Measurements from ENCODE around the gene ROR1. TPM values are rescaled to one million over a fixed set of nuclear protein-coding genes. Genes with fewer than 3 reads are reported as not detected.

ROR1 gene
- total RNA-seq, 1 donor from 2014 or later = 81.4 TPM

DNA sequence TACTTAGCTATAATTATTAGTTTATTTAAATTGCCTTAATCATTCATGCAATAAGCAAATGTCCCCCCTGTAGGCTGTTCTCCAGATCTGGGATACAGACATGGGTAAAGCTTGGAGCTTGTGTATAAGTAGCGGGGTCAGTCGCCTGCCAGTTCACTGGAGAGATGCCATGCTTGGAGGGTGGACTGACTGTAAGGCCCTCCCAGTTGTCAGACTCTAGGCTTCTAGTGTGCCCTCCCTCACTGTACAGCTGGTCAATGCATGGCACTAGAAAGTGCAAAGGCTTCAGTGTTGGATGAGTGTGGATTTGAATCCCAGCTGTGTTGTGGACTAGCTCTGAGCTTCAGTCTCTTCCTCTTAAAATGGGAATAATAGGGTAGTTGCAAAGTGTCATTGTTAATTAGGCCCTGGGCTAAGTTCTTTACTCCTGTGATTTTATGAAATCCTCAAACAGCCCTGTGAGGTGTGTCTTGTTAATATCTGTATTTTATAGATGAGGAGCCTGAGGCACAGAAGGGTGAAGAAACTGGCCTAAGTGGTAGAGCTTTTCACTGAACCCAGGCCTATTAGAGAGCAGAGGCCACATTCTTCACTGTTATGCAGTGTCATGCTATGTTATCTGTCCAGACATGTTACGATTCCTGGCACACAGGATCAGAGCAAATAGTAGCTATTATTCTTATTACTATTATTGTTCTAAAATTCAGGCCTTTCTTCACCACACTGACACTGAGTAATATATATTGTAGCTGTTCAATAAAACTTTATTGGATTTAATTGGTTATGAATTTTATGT is 85.9 kb downstream of the ROR1 start:
- H3K9me3 Mint-ChIP-seq = peaks cover 18% of the 10 kb centered on the region
- peaks cover 39% of the 10 kb centered on the region for H3K4me1 Mint-ChIP-seq
- DNase-seq (ENCODE audit: low spot score in 2 of 2, unreplicated experiment in 2 of 2) = no peak
- no peak overlapping the region for H3K27ac Mint-ChIP-seq
- peaks cover 16% of the 10 kb centered on the region for H3K36me3 Mint-ChIP-seq
- no peak overlapping the region for H3K4me3 Mint-ChIP-seq
- TF ChIP-seq, protein P1, sequence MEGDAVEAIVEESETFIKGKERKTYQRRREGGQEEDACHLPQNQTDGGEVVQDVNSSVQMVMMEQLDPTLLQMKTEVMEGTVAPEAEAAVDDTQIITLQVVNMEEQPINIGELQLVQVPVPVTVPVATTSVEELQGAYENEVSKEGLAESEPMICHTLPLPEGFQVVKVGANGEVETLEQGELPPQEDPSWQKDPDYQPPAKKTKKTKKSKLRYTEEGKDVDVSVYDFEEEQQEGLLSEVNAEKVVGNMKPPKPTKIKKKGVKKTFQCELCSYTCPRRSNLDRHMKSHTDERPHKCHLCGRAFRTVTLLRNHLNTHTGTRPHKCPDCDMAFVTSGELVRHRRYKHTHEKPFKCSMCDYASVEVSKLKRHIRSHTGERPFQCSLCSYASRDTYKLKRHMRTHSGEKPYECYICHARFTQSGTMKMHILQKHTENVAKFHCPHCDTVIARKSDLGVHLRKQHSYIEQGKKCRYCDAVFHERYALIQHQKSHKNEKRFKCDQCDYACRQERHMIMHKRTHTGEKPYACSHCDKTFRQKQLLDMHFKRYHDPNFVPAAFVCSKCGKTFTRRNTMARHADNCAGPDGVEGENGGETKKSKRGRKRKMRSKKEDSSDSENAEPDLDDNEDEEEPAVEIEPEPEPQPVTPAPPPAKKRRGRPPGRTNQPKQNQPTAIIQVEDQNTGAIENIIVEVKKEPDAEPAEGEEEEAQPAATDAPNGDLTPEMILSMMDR (IDR thresholded peaks at IDR 0.05; ENCODE audit: unreplicated experiment) = no peak
- H3K27me3 Mint-ChIP-seq (ENCODE audit: low read depth) = no peaks in the 10 kb centered on the region

GRCh38 chr1:63861052-63861691 is 87.4 kb downstream of the ROR1 start:
- peak overlapping the region; percentile 74 for H3K27ac Mint-ChIP-seq
- DNase-seq (ENCODE audit: low spot score in 2 of 2, unreplicated experiment in 2 of 2) = no peak
- peaks cover 8% of the 10 kb centered on the region for H3K9me3 Mint-ChIP-seq

GRCh38 chr1:63863145-63863544 is 89.3 kb downstream of the ROR1 start:
- no peak for DNase-seq (ENCODE audit: low spot score in 2 of 2, unreplicated experiment in 2 of 2)
- TF ChIP-seq, protein P1 (IDR thresholded peaks at IDR 0.05; ENCODE audit: unreplicated experiment) = no peak
- Mint-ChIP-seq H3K9me3 (no peaks in the 10 kb centered on the region), H3K4me3 (no peak overlapping the region), H3K36me3 (no peaks in the 10 kb centered on the region), H3K27me3 (ENCODE audit: low read depth) (no peaks in the 10 kb centered on the region), H3K27ac (no peak overlapping the region), H3K4me1 (peaks cover 62% of the 10 kb centered on the region)

More at GRCh38 chr1:63861052-63861691, 87.4 kb downstream of the ROR1 start:
- H3K4me3 Mint-ChIP-seq = no peak overlapping the region
- no peaks in the 10 kb centered on the region for H3K27me3 Mint-ChIP-seq (ENCODE audit: low read depth)
- H3K36me3 Mint-ChIP-seq = peaks cover 7% of the 10 kb centered on the region
- TF ChIP-seq, protein P1 (IDR thresholded peaks at IDR 0.05; ENCODE audit: unreplicated experiment) = no peak
- peaks cover 49% of the 10 kb centered on the region for H3K4me1 Mint-ChIP-seq

GRCh38 chr1:63864224-63864641 is 90.4 kb downstream of the ROR1 start:
- H3K4me3 Mint-ChIP-seq = no peak overlapping the region
- TF ChIP-seq, protein P1 (IDR thresholded peaks at IDR 0.05; ENCODE audit: unreplicated experiment) = no peak
- H3K36me3 Mint-ChIP-seq = no peaks in the 10 kb centered on the region
- H3K9me3 Mint-ChIP-seq = no peaks in the 10 kb centered on the region
- H3K4me1 Mint-ChIP-seq = peaks cover 62% of the 10 kb centered on the region
- H3K27me3 Mint-ChIP-seq (ENCODE audit: low read depth) = no peaks in the 10 kb centered on the region
- no peak for DNase-seq (ENCODE audit: low spot score in 2 of 2, unreplicated experiment in 2 of 2)
- no peak overlapping the region for H3K27ac Mint-ChIP-seq

- no peak for DNase-seq (ENCODE audit: low spot score in 2 of 2, unreplicated experiment in 2 of 2)
- TF ChIP-seq, protein P1 (IDR thresholded peaks at IDR 0.05; ENCODE audit: unreplicated experiment) = no peak
- Mint-ChIP-seq H3K4me1 (peaks cover 62% of the 10 kb centered on the region), H3K36me3 (no peaks in the 10 kb centered on the region), H3K9me3 (no peaks in the 10 kb centered on the region), H3K27ac (no peak overlapping the region), H3K27me3 (ENCODE audit: low read depth) (no peaks in the 10 kb centered on the region), H3K4me3 (no peak overlapping the region)
Measured at GRCh38 chr1:63865561-63865960, 91.7 kb downstream of the ROR1 start.

All from mesothelial cell of epicardium (in vitro differentiated cells).